ENCODE measurements around the gene TSHR.
"Not testable (repeated sequence)": the region's sequence is repeated elsewhere in the genome, so short reads cannot be mapped to it uniquely, and the experiment has no call there.

TSHR gene

DNA sequence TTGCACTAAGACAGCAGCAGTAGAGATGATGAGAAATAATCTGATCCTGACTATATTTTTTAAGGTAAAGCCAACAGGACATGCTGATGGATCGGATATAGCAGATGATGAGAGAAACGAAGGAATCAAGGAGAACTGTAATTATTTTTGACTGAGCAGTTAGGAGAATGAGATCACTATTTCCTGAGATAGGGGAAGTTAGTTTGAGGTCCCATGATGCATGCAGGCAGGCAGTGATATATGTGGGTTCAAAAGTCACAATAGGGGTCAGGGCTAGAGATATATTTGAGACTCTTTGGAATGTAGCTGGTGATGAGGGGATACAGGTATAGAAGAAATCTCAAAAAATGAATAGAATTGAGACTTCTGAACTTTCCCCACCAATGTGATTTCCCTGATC is 157.8 kb downstream of the TSHR start:
- DNase-seq, result no peak
- intact Hi-C loops (cut with DNase I), result no loop called here

DNA sequence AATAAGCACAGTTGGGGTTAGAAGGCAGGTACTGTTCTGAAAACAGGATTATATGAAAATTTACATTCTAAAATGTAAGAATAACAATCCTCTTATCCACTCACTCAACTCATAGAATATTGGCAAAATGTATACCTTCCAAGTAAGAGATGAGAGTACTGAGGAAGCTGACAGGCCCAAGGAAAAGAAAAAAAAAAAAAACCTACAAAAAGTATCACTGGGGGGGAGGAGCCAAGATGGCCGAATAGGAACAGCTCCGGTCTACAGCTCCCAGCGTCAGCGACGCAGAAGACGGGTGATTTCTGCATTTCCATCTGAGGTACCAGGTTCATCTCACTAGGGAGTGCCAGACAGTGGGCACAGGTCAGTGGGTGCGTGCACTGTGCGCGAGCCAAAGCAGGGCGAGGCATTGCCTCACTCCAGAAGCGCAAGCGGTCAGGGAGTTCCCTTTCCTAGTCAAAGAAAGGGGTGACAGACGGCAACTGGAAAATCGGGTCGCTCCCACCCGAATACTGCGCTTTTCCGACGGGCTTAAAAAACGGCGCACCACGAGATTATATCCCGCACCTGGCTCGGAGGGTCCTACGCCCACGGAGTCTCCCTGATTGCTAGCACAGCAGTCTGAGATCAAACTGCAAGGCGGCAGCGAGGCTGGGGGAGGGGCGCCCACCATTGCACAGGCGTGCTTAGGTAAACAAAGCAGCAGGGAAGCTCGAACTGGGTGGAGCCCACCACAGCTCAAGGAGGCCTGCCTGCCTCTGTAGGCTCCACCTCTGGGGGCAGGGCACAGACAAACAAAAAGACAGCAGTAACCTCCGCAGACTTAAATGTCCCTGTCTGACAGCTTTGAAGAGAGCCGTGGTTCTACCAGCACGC is 158.8 kb downstream of the TSHR start:
- intact Hi-C loops (cut with DNase I); DNase-seq: not testable (repeated sequence)

- intact Hi-C loops (cut with DNase I), result no loop called here
- no peak for DNase-seq
Observed at GRCh38 chr14:81120501-81120900, 165.1 kb downstream of the TSHR start.

DNA sequence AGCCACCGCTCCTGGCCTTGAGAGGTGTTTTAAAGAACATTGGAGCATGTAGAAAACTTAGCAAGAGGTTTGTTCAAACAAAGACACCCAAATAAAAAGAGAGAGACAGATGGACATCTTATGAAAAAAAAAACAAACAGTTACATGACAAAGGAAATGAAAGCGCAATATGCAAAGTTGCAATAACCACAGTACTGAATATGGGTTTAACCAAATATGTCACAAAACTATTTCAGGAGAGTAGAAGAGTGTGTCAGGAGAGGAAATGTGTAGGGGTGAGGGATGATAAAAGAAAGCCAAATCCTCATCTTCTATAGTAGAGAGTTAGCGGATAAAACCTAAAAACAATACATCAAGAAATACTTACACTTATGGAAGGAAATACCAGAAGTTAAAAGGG is 166.9 kb downstream of the TSHR start:
- DNase-seq, result no peak
- intact Hi-C loops (cut with DNase I), result no loop called here

- no peak for DNase-seq
- intact Hi-C loops (cut with DNase I), result no loop called here
Observed at GRCh38 chr14:81123811-81124210, 168.4 kb downstream of the TSHR start.

GRCh38 chr14:81125536-81125935 is 170.1 kb downstream of the TSHR start:
- DNase-seq, result no peak
- intact Hi-C loops (cut with DNase I), result no loop called here

DNA sequence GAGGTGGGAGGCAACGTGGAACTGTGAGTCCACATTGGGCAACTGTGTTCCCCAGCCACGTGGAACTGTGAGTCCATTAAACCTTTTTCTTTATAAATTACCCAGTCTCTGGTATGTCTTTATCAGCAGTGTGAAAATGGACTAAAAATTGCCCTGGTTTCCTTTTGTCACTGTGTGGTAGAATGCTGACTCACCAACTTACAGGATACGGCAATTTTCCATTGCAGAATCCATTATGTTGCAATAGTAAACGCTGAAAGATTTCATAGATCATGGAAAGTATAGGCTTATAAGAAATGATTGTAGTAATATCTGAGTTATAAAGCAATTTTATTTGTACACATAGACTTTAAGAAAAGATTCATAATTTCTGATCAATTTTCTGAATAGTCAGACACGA is 172.4 kb downstream of the TSHR start:
- DNase-seq, result no peak
- intact Hi-C loops (cut with DNase I), result no loop called here

GRCh38 chr14:81129242-81129641 is 173.8 kb downstream of the TSHR start:
- intact Hi-C loops (cut with DNase I), result no loop called here
- no peak for DNase-seq

DNA sequence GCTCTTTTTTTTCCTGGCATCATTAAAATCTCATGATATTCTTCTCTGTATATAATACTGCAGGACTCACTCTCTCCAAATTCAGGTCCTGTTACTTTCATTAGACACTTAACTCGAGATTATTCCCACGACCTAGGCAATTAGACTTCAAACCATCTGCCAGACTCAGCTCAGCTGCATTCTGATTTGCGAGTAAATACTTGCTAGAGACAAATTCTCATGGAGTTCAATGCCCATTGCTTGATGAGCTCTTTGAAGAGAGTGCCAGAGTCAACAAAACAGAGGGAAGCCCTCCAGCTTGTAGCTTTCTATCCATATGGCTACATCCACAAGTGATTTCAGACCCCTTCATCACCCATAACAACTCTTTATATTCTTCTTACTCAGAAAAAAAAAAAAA is 177.0 kb downstream of the TSHR start:
- intact Hi-C loops (cut with DNase I), result no loop called here
- DNase-seq, result no peak

DNA sequence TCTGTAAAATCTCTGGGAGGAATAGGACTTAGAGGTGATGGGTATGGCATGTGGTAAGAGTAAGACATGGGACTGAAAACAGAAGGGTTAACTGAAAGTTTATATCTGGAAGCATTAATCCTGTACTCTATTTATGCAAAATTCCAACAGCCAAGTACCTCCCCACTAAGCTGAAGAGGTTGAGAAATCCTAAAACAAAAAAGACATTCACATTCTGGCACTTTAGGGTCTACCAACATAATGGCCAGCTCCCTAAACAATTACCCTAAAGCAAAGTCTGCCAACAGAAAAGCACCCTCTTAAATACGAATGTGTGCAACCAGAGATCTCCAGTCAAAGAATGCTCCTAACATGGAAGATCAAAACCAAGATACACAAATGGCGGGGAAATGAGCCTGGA is 178.0 kb downstream of the TSHR start:
- intact Hi-C loops (cut with DNase I), result no loop called here
- no peak for DNase-seq

DNA sequence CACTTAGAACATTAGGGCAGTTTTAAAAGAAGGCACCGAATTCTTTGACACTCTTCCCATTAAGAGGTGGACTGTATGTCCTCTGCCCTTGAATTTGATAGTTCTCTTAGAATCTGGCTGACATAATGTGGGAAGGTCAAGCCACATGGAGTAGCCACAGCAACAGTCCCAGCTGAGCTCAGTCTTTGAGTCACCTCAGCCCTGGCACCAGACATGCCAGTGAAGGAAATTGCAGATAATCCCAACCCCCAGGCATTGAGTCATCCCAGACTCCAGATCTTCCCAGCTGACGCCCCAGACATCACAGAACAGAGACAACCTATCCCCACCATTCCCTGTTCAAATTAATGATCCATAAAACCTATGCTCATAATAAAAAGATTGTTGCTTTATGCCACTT is 181.9 kb downstream of the TSHR start:
- peak in 24 of 42 donors; percentile 4 to 65 (median 27) for DNase-seq
- intact Hi-C loops (cut with DNase I), result no loop called here

- DNase-seq, result no peak
- intact Hi-C loops (cut with DNase I), result no loop called here
Observed at GRCh38 chr14:81138429-81138828, 183.0 kb downstream of the TSHR start.

DNA sequence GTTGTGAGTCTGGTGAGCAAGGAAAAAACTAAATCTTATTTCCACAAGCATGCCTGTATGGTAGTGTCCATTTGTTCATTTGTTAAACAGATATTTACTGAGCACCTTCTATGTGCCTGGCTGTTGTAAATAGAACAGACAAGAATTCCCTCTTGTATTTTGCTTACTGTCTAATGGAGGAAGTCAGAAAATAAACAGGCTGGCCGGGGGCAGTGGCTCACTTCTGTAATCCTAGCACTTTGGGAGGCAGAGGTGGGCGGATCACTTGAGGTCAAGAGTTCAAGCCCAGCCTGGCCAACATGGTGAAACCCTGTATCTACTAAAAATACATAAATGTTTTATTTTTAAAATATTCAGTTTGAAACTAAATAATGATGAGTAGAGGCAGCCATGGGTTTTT is 186.0 kb downstream of the TSHR start:
- intact Hi-C loops (cut with DNase I), result no loop called here
- DNase-seq, result no peak

DNA sequence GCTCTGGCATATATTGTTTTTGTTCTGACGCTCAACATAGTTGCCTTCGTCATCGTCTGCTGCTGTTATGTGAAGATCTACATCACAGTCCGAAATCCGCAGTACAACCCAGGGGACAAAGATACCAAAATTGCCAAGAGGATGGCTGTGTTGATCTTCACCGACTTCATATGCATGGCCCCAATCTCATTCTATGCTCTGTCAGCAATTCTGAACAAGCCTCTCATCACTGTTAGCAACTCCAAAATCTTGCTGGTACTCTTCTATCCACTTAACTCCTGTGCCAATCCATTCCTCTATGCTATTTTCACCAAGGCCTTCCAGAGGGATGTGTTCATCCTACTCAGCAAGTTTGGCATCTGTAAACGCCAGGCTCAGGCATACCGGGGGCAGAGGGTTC is 188.4 kb downstream of the TSHR start:
- DNase-seq, result no peak
- intact Hi-C loops (cut with DNase I), result no loop called here

DNA sequence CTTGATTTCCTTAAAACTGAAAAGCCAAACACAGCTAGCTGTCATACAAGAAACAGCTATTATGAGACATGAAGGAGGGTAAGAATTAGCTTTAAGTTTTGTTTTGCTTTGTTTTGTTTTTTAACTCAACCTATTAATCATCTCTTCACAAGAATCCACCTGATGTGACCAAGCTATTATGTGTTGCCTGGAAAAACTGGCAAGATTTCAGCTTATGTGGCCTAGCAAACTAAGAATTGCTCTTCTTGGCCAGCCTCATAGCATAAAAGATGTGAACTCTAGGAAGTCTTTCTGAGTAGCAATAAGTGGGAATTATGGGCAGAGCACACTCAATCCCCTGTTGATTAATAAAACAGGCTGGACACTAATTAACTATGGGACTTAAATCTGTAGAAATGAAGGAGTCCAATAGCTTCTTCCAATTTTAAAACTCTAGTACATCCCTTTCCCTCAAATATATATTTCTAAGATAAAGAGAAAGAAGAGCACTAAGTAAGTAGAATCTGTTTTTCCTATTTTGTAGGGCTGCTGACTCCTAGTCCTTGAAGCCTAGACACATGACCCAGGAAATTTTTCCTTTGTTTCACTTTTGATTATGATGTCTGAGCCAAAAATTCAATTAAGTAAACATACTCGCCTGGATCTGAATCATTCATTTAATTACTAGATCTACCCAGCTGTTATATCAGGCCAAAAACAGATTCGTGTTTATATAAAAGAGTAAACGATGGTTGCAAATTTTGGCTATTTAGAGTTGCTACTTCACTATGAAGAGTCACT is 189.6 kb downstream of the TSHR start:
- intact Hi-C loops (cut with DNase I), result no loop called here
- no peak for DNase-seq

DNA sequence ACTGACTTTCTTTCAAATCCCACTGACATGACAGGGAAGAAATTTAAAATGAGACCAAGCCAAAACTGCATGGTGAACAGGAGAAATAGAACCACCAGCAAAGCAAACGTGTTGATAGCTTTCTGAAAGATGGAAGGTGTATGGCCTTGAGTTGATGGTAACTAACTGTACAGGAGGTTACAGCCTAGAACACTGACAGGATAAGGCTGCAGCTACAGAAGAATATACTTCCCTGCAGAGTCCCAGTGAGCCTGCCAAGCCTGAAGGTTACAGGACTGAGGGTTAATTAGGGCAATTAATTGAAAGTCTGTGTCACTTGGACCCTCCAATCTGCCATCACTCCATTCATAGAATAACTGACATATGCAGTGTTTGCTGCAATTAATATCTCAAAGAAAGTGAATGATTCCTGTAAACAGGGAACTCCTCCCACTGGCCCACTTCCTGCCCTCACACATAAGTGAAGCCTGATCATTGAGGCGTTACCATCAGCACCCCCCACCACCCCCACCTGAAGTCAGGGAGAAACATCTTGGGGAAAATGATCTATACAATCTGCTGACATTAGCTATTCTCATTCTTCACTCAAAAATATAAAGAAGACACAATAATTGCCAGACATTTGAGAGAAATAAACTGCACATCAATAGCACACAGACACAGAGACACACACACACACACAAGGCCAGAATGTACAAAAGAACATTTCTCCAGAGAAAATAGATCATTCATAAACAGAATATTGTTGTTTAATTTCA is 191.9 kb downstream of the TSHR start:
- intact Hi-C loops (cut with DNase I), result no loop called here
- DNase-seq, result no peak

DNA sequence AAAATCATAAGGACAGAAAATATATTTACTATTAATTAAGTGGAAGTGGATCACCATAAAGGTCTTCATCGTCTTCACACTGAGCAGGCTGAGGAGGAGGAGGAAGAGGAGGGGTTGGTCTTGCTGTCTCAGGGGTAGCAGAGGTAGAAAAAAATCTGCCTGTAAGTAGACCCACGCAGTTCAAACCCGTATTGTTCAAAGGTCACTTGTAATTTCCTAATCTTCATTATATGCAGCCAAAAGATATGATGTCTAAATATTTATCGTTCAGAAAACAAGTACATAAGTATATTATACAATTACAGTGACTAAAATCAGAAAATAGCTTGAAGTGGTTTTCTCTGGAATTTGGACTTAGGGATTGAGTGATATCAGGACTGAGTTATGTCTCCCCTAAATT is 193.2 kb downstream of the TSHR start:
- no peak for DNase-seq
- intact Hi-C loops (cut with DNase I), result no loop called here

- DNase-seq, result no peak
- intact Hi-C loops (cut with DNase I), result no loop called here
Observed at GRCh38 chr14:81153187-81153586, 197.8 kb downstream of the TSHR start.

DNA sequence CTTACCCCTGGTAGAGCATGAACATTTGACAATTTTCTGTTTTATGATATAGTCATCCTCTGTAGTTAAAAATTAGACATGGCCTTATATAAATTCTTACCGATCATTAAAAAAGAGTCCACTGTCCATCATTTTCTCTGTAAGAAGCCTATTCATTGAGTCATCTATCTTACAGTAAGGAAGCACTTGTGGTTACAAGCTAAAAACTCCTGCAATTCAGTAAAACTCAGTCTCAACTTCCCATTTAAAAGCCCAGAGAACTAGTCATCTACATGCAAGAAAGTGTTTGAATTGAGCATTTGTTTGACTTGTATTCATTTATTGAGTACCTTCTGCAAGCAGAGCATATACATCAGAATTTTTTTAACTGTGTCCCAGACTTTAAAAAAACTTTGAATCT is 202.0 kb downstream of the TSHR start:
- intact Hi-C loops (cut with DNase I), result no loop called here
- DNase-seq, result no peak

DNA sequence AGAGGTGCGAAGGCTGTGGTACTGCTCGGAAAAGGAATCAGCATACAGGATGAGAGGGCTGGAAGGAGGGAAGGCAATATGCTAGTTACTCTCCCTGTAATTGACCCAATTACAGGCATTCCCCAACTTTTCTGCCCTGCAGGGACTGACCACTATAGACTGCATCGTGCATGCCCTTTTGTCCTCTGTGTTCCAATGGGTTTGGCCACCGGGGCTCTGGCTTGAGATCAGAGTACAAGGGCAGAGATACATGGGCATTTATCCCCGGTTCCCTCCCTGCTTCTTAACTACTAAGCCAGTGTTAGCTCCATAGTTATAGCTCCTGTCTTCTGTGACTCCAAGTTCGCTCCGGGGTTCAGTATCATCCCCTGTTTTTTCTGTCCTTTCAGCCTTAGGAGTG is 205.7 kb downstream of the TSHR start:
- no peak for DNase-seq
- intact Hi-C loops (cut with DNase I), result loop anchor here (5.0 kb wide), 1 partner anchor 159 kb away; no protein-coding TSS in a partner anchor

Measured in head of caudate nucleus (tissue), 42 donors.